SK-N-SH (cell line): Measurements from ENCODE around the gene FAM9A. TPM values are rescaled to one million over a fixed set of nuclear protein-coding genes. Genes with fewer than 3 reads are reported as not detected.

Experiments
- CTCF ChIA-PET: fragments of 300-600, 350-600 bp; formaldehyde crosslinking; extraction: SDS; loops from one replicate; lab custom pipeline; 2021; lab: Yijun Ruan, JAX
- POLR2A ChIA-PET: fragments of 350-600 bp; sonication (Branson Sonifier 250); formaldehyde crosslinking; extraction: SDS; loops from one replicate; lab custom pipeline; 2020; ENCODE audit warnings: antibody characterized with exemption, inconsistent platforms; lab: Yijun Ruan, JAX
- DNase-seq: peaks from one replicate; pipeline ENCODE4 v3.0.0; 2012
- H2AFZ ChIP-seq: fragments of 200-600 bp; sonication (generic); 2 replicates; pipeline ENCODE4 v1.8.1; 2016; ENCODE audit warnings: antibody characterized with exemption, mild to moderate bottlenecking, low read depth
- H3F3A ChIP-seq: fragments of 200-600 bp; sonication (generic); replicated peaks from 2 replicates; pipeline ENCODE3; 2016; ENCODE audit warnings: antibody characterized with exemption, mild to moderate bottlenecking; ENCODE audit not compliant: insufficient read depth
- H3K27ac ChIP-seq, 2 experiments: fragments of 200-500 bp in 1 of 2; fragments of 200-600 bp in 1 of 2; sonication (Bioruptor generic) in 1 of 2; sonication (generic), shearing (Covaris generic) in 1 of 2; 2 replicates each; pipeline versions ENCODE4 v1.5.1 to v1.6.1; 2014 to 2016; ENCODE audit warnings: low read depth in 2 of 2, inconsistent platforms in 1 of 2, low read length in 1 of 2, mild to moderate bottlenecking in 1 of 2, mixed read lengths in 1 of 2
- H3K27me3 ChIP-seq: fragments of 200-600 bp; sonication (generic), shearing (Covaris generic); 2 replicates; pipeline ENCODE4 v1.6.1; 2016; ENCODE audit warnings: mixed run types; ENCODE audit not compliant: insufficient read depth
- H3K36me3 ChIP-seq, 2 experiments: fragments of 200-500 bp in 1 of 2; fragments of 200-600 bp in 1 of 2; sonication (Bioruptor generic) in 1 of 2; sonication (generic) in 1 of 2; replicated peaks in 1 of 2; 2 replicates each; pipeline versions ENCODE3 to v1.5.1; 2014 to 2016; ENCODE audit warnings: low read length in 1 of 2, mild to moderate bottlenecking in 1 of 2; ENCODE audit not compliant: insufficient read depth in 2 of 2, control insufficient read depth in 1 of 2
- H3K4me1 ChIP-seq, 2 experiments: fragments of 200-500 bp in 1 of 2; fragments of 200-600 bp in 1 of 2; sonication (Bioruptor generic) in 1 of 2; sonication (generic), shearing (Covaris generic) in 1 of 2; 2 replicates each; pipeline versions ENCODE4 v1.5.1 to v1.6.1; 2014 to 2016; ENCODE audit warnings: low read depth in 1 of 2, low read length in 1 of 2, mixed run types in 1 of 2; ENCODE audit not compliant: insufficient read depth in 2 of 2, control insufficient read depth in 1 of 2
- H3K4me2 ChIP-seq: fragments of 200-600 bp; sonication (generic), shearing (Covaris generic); 2 replicates; pipeline ENCODE4 v1.6.1; 2017; ENCODE audit warnings: mixed run types
- H3K4me3 ChIP-seq, 2 experiments: fragments of 200-500 bp in 1 of 2; fragments of 200-600 bp in 1 of 2; sonication (Bioruptor generic) in 1 of 2; sonication (generic), shearing (Covaris generic) in 1 of 2; 2 replicates each; pipeline versions ENCODE4 v1.5.1 to v1.8.1; 2014 to 2016; ENCODE audit warnings: low read depth in 2 of 2, inconsistent platforms in 1 of 2, low read length in 1 of 2, mild to moderate bottlenecking in 1 of 2, mixed read lengths in 1 of 2, moderate library complexity in 1 of 2
- H3K79me2 ChIP-seq: fragments of 200-600 bp; sonication (generic); 2 replicates; pipeline ENCODE4 v1.8.1; 2017; ENCODE audit warnings: mild to moderate bottlenecking; ENCODE audit not compliant: insufficient read depth
- H3K9ac ChIP-seq: fragments of 200-600 bp; sonication (generic); 2 replicates; pipeline ENCODE4 v1.6.1; 2017; ENCODE audit warnings: mixed run types
- H3K9me2 ChIP-seq: fragments of 200-600 bp; sonication (generic); 2 replicates; pipeline ENCODE4 v1.6.1; 2017; ENCODE audit warnings: mixed run types
- H3K9me3 ChIP-seq: fragments of 200-600 bp; sonication (generic); 2 replicates; pipeline ENCODE4 v1.6.1; 2017; ENCODE audit warnings: mixed run types, mild to moderate bottlenecking, moderate library complexity
- H4K20me1 ChIP-seq: fragments of 200-600 bp; sonication (generic); 2 replicates; pipeline ENCODE4 v1.6.1; 2017; ENCODE audit warnings: mild to moderate bottlenecking, mixed run types; ENCODE audit not compliant: insufficient read depth
- CHD2 ChIP-seq: fragments of 150-350 bp; IDR thresholded peaks from 2 replicates; pipeline ENCODE4 v1.6.1; 2018; ENCODE audit warnings: low read length; ENCODE audit not compliant: partially characterized antibody
- EP300 ChIP-seq, 2 experiments: IDR thresholded peaks; 2 replicates each; pipeline versions ENCODE4 v1.4.0 to v1.6.1; 2012; ENCODE audit warnings: borderline replicate concordance in 1 of 2, low read depth in 1 of 2, low read length in 1 of 2
- EZH2phosphoT487 ChIP-seq: fragments of 200-600 bp; sonication (generic); IDR thresholded peaks from 2 replicates; pipeline ENCODE4 v1.6.1; 2017; ENCODE audit warnings: low read depth, mixed run types, mild to moderate bottlenecking, antibody characterized with exemption, moderate library complexity, borderline replicate concordance
- FOSL2 ChIP-seq: IDR thresholded peaks from 2 replicates; pipeline ENCODE4 v1.4.0; 2012; ENCODE audit warnings: low read depth, mild to moderate bottlenecking, moderate library complexity, borderline replicate concordance
- JUND ChIP-seq: IDR thresholded peaks from 2 replicates; pipeline ENCODE4 v1.4.0; 2012
- MXI1 ChIP-seq: IDR thresholded peaks from 2 replicates; pipeline ENCODE4 v1.6.1; 2012; ENCODE audit warnings: mild to moderate bottlenecking, low read depth, low read length, improper control_type of control experiment
- NRF1 ChIP-seq: IDR thresholded peaks from 2 replicates; pipeline ENCODE4 v1.6.1; 2012; ENCODE audit warnings: low read depth, mild to moderate bottlenecking, low read length
- RAD21 ChIP-seq: IDR thresholded peaks from 2 replicates; pipeline ENCODE4 v1.6.1; 2012; ENCODE audit warnings: mild to moderate bottlenecking, low read length
- RFX5 ChIP-seq: IDR thresholded peaks from 2 replicates; pipeline ENCODE4 v1.6.1; 2012; ENCODE audit warnings: mild to moderate bottlenecking, improper control_type of control experiment, low read length
- RXRA ChIP-seq: IDR thresholded peaks from 2 replicates; pipeline ENCODE4 v1.4.0; 2012; ENCODE audit warnings: low read depth, mild to moderate bottlenecking, borderline replicate concordance
- TAF1 ChIP-seq: IDR thresholded peaks from 2 replicates; pipeline ENCODE4 v1.6.1; 2012; ENCODE audit warnings: low read depth, mild to moderate bottlenecking, low read length, moderate library complexity, borderline replicate concordance
- TCF12 ChIP-seq: IDR thresholded peaks from 2 replicates; pipeline ENCODE4 v1.4.0; 2012
- TEAD4 ChIP-seq: IDR thresholded peaks from 2 replicates; pipeline ENCODE4 v1.4.0; 2012; ENCODE audit warnings: mild to moderate bottlenecking, borderline replicate concordance; ENCODE audit not compliant: insufficient read depth
- YY1 ChIP-seq: IDR thresholded peaks from 2 replicates; pipeline ENCODE4 v1.4.0; 2012; ENCODE audit warnings: low read depth, mild to moderate bottlenecking
- WGBS: methylation state at CpG from one replicate; pipeline ENCODE4 v1.1.6; 2017; ENCODE audit warnings: low lambda C conversion rate; 5-methylcytosine and 5-hydroxymethylcytosine counted together
- polyA plus RNA-seq, 3 experiments: library from polyadenylated mRNA; depleted of rRNA; stranded (reverse); fragments of >200 nt; gene quantifications; 2 replicates each; pipeline ENCODE4 v1.2.3, GENCODE V29; 2012
- TF ChIP-seq, protein P1 (sequence below): fragments of 150-350 bp; IDR thresholded peaks from 2 replicates; pipeline ENCODE4 v1.6.1; 2016; ENCODE audit warnings: mild to moderate bottlenecking, low read depth, low read length
- TF ChIP-seq, protein P2 (sequence below): IDR thresholded peaks from 2 replicates; pipeline ENCODE4; 2012
- TF ChIP-seq, protein P3 (sequence below): fragments of 150-350 bp; IDR thresholded peaks from 2 replicates; pipeline ENCODE4 v1.6.1; 2017; ENCODE audit warnings: antibody characterized with exemption, low read length, low read depth, borderline replicate concordance

The FAM9A gene
- polyA plus RNA-seq, 1 of the 3 experiments (the other 2 are of a cell fraction): not detected

DNA sequence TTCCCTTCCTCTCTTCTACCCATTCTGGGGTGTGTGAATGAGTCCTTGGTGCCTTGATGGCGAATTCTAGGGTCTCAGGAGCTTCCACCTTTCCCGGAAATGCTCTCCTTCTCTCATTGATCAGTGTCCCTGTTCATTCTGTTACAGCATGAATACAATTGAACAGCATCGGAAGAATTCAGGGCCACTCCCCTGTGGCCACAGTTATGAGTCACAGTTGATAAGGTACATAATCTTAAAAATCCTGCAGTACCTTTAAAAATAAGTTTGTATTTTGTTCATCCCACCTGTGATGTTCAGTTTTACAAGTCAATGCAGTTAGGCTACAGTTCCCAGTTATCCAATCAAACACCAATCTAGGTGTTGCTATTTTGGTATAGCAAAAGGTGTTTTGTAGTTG lies 47.3 kb upstream of the FAM9A start:
- Histone ChIP-seq H2AFZ (no peak overlapping the region), H4K20me1 (no peaks in the 10 kb centered on the region), H3F3A (no peaks in the 10 kb centered on the region), H3K27ac (no peak overlapping the region), H3K4me3 (no peak overlapping the region), H3K4me1 (no peaks in the 10 kb centered on the region), H3K9ac (no peak overlapping the region), H3K27me3 (no peaks in the 10 kb centered on the region; the same call in 1 of the 2 replicates), H3K79me2 (no peaks in the 10 kb centered on the region), H3K9me2 (no peaks in the 10 kb centered on the region), H3K9me3 (no peaks in the 10 kb centered on the region), H3K4me2 (no peak overlapping the region), H3K36me3 (no peaks in the 10 kb centered on the region)
- DNase-seq: no peak
- TF ChIP-seq, protein P1, sequence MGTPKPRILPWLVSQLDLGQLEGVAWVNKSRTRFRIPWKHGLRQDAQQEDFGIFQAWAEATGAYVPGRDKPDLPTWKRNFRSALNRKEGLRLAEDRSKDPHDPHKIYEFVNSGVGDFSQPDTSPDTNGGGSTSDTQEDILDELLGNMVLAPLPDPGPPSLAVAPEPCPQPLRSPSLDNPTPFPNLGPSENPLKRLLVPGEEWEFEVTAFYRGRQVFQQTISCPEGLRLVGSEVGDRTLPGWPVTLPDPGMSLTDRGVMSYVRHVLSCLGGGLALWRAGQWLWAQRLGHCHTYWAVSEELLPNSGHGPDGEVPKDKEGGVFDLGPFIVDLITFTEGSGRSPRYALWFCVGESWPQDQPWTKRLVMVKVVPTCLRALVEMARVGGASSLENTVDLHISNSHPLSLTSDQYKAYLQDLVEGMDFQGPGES: no peak
- TF ChIP-seq TAF1: no peak
- TF ChIP-seq MXI1: no peak
- TF ChIP-seq TEAD4: no peak
- no peak for TF ChIP-seq FOSL2
- TF ChIP-seq YY1: no peak
- TF ChIP-seq RFX5: no peak
- no peak for TF ChIP-seq TCF12
- TF ChIP-seq RXRA: no peak
- TF ChIP-seq RAD21: no peak
- no peak for TF ChIP-seq CHD2
- no peak for TF ChIP-seq JUND
- TF ChIP-seq EZH2phosphoT487: no peak
- TF ChIP-seq EP300 (IDR thresholded peaks at IDR 0.05; ENCODE audit: borderline replicate concordance in 1 of 2, low read depth in 1 of 2, low read length in 1 of 2): no peak
- TF ChIP-seq NRF1: no peak
- TF ChIP-seq, protein P2, sequence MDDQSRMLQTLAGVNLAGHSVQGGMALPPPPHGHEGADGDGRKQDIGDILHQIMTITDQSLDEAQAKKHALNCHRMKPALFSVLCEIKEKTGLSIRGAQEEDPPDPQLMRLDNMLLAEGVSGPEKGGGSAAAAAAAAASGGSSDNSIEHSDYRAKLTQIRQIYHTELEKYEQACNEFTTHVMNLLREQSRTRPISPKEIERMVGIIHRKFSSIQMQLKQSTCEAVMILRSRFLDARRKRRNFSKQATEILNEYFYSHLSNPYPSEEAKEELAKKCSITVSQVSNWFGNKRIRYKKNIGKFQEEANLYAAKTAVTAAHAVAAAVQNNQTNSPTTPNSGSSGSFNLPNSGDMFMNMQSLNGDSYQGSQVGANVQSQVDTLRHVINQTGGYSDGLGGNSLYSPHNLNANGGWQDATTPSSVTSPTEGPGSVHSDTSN: no peak
- TF ChIP-seq, protein P3, sequence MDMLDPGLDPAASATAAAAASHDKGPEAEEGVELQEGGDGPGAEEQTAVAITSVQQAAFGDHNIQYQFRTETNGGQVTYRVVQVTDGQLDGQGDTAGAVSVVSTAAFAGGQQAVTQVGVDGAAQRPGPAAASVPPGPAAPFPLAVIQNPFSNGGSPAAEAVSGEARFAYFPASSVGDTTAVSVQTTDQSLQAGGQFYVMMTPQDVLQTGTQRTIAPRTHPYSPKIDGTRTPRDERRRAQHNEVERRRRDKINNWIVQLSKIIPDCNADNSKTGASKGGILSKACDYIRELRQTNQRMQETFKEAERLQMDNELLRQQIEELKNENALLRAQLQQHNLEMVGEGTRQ: no peak
- WGBS: 20% methylated on average over 3 of the region's 3 CpGs
- ChIA-PET CTCF (interaction anchor here (1.8 kb wide), 1 partner anchor 1271 kb away, joined by 3 read pairs; no protein-coding TSS in a partner anchor), POLR2A (no interaction called here)
